GM19452 (cell line): ENCODE measurements around the gene PDHA2.
"Not testable (repeated sequence)": the region's sequence is repeated elsewhere in the genome, so short reads cannot be mapped to it uniquely, and the experiment has no call there.

Experiments
- ATAC-seq: cut with Tn5 transposase; IDR thresholded peaks from one replicate; pipeline ENCODE4 v1.9.1; 2021; ENCODE audit not compliant: unreplicated experiment

The PDHA2 gene

DNA sequence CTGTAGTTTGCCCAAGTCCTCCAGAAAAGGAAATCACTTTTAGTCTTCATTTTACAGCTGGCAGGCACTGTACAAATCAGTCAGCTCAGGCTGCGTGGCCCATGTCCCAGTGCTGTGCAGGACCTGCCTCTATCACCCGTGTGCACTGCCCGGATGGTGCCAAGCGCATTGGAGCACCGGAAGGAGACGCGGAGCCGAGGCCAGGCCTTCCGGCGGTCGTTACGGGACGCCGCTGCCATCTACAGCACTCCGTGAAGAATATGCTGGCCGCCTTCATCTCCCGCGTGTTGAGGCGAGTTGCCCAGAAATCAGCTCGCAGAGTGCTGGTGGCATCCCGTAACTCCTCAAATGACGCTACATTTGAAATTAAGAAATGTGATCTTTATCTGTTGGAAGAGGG lies at the start of gene PDHA2:
Gene PDHA2, plus strand, starts transcription at position 203 of the 400 bp plus-strand sequence. Its CDS starts 58 bp downstream, at position 261.
- ATAC-seq, result no peak

DNA sequence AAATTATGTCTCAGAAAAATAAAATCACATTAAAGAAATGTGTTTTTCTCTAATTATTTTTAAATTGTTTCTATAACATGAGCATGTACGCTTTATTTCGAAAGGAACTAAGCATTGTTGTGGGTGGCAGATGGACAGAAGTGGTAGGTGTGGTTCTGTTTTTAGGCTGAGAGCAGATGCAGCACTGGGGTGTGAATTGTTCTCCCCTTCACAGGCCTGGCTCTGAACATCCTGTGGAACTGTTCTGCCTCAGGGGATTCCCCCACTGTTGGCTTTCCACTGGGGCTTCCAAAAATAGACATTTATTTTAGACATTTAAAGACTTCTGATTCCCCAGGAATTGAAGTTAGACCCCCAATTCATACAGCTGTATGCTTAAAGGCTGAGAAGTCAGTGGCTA lies 41.9 kb upstream of the PDHA2 start:
- ATAC-seq, result no peak

- no peak for ATAC-seq
Measured at GRCh38 chr4:95798727-95799126, 41.2 kb upstream of the PDHA2 start.

- ATAC-seq, result no peak
Measured at GRCh38 chr4:95821867-95822266, 18.0 kb upstream of the PDHA2 start.

DNA sequence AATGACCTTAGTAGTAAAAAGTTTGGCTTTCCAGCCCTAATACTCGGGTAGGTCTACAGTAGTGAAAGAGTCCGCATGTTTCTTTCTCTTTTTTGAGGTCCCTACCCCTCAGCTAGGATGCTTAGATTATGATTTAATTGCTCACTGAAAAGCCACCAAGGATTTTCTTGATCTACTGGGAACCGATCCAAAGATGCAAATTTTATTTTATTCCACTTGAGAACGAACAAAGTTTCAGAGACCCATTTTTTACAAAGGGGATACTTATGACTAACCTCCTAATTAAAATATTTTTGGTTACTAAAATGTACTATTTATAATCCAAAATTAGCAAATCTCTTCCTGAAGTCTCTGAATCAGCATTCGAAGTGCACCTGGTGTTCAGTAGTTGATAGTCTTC lies 14.3 kb upstream of the PDHA2 start:
- ATAC-seq, result no peak

DNA sequence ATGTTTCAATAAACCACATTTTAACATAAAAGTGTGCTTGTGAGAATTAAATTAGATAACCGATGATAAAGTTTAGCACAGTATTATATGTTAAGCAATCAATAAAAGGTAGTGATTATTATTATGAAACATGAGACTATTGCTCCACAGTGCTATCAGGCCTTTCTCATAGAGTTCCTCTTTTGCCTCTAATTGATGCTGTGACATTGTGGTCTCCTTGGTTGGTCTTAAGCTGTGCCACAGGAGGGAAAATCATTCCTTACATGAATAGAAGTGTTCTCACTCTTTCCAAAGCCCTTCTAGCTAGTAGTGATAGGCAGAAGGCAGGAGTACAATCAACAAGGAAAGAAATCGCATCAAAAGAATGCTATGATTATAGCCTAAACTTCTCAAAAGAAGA lies 9.2 kb upstream of the PDHA2 start:
- ATAC-seq, result no peak

- no peak for ATAC-seq
Measured at GRCh38 chr4:95831166-95831565, 8.7 kb upstream of the PDHA2 start.

- ATAC-seq, result no peak
Measured at GRCh38 chr4:95833711-95834194, 6.1 kb upstream of the PDHA2 start.

GRCh38 chr4:95835672-95836071 lies 4.2 kb upstream of the PDHA2 start:
- no peak for ATAC-seq

DNA sequence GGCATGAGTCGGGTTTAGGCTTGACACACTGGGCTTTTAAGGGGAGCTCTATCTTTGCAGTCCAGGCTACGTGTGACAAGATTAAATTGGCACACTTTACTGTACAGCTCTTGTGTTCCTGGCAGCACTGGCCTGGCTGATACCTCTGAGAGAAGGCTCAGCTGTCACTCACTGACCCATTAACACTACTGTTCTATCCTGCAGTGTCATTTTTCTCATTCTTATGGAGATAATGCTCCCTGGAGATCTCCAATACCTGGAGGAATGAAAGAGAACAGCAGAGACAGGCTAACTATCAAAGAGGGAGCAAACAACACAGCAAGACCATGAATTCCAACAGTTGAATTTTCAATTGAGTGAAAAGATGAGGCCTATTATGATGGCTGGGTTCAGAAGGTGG lies 1.7 kb upstream of the PDHA2 start:
- ATAC-seq, result no peak

- no peak for ATAC-seq
Measured at GRCh38 chr4:95847908-95848460, 8.1 kb downstream of the PDHA2 start.

GRCh38 chr4:95850161-95850560 lies 10.3 kb downstream of the PDHA2 start:
- no peak for ATAC-seq

GRCh38 chr4:95857761-95858160 lies 17.9 kb downstream of the PDHA2 start:
- no peak for ATAC-seq

GRCh38 chr4:95867919-95868318 lies 28.0 kb downstream of the PDHA2 start:
- no peak for ATAC-seq

DNA sequence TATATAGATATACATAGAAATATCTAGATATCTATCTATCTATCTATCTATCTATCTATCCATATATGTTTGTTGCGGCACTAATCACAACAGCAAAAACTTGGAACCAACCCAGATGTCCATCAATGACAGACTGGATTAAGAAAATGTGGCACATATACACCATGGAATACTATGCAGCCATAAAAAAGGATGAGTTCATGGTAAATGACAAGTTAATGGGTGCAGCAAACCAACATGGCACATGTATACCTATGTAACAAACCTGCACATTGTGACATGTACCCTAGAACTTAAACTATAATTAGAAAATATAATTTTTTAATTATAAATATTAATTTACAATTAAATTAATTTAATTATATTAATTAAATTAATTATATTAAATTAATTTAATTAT lies 29.5 kb downstream of the PDHA2 start:
- not testable (repeated sequence) for ATAC-seq

GRCh38 chr4:95869961-95870500 lies 30.1 kb downstream of the PDHA2 start:
- ATAC-seq, result no peak

GRCh38 chr4:95877636-95878035 lies 37.7 kb downstream of the PDHA2 start:
- no peak for ATAC-seq

GRCh38 chr4:95887551-95887950 lies 47.7 kb downstream of the PDHA2 start:
- ATAC-seq, result no peak

GRCh38 chr4:95889662-95890061 lies 49.8 kb downstream of the PDHA2 start:
- no peak for ATAC-seq
